ENCODE results near the gene CAV3.
"Not testable (repeated sequence)": the region's sequence is repeated elsewhere in the genome, so short reads cannot be mapped to it uniquely, and the experiment has no call there.

Gene CAV3

DNA sequence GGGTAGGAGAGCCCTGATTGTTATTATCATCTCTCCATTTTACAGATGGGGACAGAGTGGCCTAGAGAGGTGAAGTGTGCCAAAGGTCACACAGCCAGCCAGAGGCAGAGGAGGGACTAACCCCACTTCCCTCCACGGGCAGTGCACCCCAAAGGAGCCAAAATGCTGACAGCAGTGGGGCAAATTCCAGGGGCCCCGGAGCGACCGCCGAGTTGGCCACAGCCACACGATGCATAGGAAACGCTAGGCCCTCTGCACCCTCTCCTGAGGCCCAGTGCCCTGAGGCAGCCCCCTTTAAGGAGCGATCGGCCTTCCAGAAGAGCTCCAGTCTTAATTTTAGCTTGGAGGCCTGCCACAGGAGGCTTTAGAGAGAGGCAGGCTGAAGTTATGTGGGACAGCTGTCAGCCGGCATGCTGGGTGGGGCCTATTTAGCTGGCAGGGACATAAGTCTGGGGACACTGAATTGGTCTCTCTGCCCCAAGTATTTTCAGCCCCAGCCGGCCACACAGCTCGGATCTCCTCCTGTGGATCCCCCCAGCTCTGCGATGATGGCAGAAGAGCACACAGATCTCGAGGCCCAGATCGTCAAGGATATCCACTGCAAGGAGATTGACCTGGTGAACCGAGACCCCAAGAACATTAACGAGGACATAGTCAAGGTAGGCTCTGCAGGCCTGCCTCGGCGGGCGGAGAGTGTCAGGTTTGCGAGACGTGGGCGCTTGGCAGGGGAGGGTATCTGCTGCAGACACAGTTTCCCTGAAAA lies at the start of gene CAV3:
Gene CAV3, plus strand, starts transcription at position 471 of the 763 bp plus-strand sequence. Its CDS starts 75 bp downstream, at position 546.
- DNase-seq, result peak; percentile 60

DNA sequence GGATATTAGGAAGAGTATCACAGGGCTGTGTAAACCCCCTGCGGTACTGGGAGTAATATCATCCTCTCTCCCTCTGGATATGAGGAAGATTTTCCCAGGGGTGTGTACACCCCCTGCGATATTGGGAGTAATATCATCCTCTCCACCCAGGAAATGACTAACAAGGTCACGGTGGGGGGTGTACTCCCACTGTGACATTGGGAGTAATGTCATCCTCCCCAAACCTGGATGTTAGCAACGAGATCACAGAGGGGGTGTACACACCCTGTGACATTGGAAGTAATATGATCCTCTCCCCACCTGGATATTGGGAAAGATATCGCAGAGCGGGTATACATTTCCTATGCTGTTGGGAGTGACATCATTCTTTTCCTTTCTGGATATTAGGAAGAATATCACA lies 48.6 kb upstream of the CAV3 start:
- not testable (repeated sequence) for DNase-seq

DNA sequence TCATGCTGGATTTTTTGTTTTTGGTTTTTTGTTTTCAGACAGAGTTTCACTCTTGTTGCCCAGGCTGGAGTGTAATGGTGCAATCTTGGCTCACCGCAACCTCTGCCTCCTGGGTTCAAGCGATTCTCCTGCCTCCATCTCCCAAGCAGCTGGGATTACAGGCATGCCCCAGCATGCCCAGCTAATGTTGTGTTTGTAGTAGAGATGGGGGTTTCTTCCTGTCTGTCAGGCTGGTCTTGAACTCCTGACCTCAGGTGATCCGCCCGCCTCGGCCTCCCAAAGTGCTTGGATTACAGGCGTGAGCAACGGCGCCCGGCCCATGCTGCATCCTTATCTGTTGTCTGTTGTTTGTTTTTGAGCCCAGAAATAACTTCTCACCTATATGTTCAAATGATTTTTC lies 42.3 kb upstream of the CAV3 start:
- DNase-seq, result not testable (repeated sequence)

DNA sequence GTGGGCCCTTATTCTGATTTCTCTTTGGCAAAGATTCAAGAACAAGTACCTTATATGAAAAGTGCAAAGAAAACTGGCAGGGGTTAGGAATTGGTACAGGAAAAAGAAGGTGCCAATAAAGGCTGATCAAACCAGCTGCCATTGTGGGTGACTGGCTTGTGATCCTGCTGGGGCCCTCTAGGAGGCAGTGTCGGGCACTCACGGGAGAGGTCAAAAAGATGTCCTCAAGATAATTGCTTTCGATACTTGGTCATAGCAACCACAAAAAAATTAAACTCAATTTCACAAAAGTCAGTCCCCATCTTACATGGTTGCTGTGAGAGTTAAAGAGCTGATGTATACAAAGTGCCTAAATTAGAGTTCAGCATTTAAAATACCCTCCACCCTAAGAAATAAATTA lies 31.0 kb upstream of the CAV3 start:
- DNase-seq, result no peak

DNA sequence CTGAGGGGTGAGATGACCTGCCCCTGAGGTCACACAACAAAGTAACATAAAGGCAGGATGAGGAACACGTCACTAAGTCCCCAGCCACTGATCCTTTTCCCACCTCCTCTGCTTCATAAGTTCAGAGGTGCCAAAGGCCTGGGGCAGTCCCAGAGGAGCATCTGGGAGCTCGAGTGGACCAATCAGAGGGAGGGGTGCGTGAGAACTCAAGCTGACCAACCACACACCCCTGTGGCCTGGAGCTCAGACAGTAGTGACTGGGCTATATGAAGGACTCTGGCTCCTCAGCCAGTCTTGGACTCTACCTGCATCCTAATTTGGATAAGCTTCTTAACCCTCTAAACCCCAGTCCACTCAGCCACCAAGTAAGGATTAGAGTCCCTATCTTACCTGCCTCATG lies 28.0 kb upstream of the CAV3 start:
- DNase-seq, result no peak

DNA sequence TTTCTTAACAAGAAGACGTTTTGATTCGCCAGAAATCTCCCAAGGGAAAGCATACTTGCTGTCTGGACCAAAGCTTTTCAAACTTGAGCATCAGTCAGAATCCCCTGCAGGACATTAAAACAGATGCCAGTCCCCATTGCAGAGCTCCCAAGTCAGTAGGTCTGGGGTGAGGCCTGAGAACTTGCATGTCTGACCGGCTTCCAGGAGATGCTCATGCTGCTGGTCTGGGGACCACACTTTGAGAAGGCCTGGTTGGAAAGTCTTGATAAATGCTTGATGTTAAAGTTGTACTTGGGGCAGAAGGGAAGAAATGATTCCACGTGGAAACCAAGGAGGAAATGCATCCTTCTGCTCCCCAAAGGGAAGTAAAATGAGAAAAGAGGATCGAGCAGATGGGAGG lies 24.3 kb upstream of the CAV3 start:
- DNase-seq, result no peak

DNA sequence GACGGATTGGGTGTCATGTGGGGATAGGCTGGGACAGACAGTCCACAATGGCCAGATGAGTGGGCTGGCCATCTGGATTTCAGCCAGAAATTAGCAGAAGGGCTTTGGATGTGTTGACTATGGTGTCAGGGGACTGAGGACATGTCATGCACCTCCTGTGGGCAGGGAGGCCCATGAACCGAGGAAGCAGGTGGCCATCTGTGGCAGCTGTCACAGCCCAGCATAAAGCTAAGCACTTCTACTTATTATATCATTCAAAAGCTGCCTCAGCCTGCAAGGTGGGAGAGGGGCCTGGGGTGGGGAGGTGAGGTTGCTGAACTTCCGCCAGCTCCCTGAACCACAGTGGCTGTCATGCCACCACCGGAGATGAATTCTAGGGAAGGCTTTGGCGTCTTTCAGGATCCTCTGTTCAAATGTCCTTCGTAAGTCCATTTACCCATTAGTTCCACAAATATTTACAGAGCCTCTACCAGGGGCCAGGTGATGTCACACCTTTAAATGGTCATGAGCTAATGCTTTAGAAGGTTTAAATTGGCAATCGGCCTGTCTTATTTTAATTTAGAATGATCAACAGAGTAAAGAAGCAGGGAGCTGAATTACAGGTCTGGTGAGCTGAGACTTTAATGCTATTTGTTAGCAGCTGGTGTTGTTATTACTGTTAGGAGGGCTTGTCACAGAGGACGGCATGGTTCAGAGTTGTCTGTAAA lies 23.6 kb upstream of the CAV3 start:
- no peak for DNase-seq

DNA sequence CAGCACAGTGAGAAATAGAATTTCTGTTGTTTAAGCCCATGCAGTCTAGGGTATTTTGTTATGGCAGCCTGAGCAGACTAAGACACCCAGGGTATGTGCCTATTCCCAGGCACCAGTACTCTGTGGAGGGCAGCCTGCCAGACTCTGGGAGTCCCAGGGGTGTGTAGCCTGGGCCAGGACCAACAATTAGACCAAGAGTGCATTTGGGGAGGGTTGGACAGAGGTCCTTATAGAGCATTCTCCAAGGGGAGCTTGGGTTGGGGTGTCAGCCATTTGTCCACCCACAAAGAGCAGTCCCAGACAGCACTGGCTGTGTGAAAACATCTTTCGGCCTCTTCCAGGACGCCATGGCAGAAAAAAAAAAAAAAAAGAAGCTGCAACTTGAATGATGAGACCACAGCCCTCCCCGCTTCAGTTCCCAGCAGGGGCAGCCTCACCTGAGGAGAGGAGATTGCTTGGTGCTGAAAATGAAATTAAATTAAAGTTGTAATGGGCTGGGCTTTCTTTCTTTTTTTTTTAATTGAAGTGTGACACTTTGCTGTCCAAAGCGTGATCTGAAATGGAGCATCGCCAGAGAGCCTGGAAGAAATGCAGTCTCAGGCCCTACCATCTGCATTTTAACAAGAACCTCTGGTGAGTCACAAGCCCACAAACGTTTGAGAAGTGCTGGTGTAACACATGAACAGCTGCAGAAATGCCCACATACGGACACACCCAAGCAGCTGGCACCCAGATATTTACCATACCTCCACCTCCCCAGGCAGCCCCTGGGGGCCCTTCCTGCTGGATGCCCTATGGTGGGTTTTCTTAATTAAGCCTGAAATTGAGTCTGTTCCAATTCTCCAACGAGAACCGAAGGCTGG lies 21.3 kb upstream of the CAV3 start:
- no peak for DNase-seq

DNA sequence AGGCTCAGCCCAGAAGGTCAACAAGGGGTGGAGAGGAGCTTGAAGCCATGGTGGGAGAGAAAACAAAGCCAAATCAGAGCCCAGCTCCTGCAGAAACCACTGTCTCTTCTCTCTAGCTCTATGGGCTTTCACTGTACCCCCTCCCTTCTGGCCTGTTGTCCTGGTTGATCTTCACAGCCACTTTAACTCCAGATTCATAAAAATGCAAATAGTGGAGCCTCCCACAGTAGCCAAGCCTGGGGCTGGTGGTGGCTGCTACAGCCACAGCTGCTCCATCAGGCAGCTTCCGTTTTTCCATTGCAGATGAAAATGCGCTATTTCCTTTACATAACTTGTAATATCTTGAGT lies 20.7 kb upstream of the CAV3 start:
- DNase-seq, result no peak

DNA sequence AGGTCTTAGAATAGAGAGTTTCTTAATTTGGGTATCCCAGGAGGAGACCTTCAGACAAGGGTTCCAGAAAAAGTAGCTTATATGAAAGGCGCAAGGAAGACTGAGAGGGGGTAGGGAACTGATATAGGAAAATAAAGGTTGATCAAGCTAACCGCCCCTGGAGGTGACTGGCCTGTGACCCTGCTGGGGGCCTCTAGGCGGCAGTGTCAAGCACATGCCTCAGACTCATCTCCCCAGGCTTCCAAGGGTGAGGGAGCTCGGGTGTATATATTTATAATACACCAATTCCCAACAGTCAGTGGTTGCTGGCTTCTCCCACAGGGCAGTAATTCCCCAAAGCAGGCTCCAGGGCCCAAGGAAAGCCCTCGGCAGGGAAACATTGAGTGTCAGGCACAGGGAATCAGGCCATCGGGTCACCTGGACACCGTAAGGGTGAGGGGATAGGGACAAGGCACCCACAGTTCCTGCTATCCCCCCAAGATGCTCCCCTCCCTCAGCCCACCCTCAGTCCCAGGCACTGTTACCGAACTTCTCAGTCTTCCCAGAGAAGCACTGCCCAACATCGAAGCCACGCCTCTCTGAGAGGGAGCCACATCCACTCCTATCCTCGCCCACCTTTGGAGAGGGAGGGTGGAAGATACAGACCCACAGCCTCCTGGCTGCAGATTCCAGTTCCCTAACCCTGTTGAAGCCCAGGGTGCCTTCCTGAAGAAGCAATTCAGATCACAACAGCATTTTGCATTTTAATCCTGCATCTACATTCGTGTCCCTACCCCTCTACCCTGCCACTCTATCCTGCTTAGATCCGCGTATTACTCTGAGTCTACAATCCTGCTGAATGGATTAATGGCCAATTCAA lies 19.5 kb upstream of the CAV3 start:
- DNase-seq, result no peak

DNA sequence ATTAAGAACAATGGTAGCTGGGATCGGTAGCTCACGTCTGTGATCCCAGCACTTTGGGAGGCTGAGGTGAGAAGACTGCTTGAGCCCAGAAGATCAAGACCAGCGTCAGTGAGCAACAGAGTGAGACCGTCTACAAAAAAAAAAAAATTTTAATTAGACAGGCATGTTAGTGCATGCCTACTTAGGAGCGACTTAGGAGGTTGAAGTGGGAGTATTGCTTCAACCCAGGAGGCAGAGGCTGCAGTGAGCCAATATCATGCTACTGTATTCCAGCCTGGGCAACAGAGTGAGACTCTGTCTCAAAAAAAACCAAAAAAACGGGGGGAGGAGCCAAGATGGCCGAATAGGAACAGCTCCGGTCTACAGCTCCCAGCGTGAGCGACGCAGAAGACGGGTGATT lies 17.8 kb upstream of the CAV3 start:
- not testable (repeated sequence) for DNase-seq

DNA sequence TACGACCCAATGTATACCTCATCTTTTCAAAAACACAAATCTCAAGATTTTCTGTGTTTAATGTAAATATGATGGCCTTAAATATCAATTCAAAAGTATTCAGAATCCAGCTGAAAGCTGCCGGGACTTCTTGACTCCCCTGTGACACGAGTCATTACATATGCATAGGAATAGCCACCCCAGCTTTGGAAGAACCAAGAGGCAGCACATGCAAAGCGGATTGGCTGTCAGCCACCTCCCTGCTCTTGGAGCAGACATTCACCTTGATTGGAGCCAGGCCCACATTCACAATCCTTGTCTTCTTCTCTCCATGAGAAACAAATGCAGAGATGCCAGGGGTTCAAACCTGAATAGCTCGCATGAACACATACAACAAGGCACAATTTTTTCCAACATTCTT lies 10.8 kb upstream of the CAV3 start:
- no peak for DNase-seq

DNA sequence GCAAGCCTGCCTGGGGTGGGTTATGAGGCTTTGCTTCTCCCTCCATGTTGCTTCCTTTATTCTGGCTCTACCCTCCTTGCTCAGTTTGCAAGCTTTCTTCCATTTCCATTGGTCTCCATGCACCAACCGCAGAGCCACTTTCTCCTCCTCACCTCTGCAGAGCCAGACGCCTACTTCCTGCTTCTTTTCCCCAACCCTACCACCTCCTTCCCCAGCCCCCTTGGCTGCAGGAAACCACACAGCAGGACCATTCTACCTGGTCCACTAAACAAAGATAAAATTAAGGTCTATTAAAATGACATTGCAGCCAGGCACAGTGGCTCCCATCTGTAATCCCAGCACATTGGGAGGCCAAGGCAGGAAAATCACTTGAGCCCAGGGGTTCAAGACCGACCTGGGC lies 10.0 kb upstream of the CAV3 start:
- DNase-seq, result no peak

DNA sequence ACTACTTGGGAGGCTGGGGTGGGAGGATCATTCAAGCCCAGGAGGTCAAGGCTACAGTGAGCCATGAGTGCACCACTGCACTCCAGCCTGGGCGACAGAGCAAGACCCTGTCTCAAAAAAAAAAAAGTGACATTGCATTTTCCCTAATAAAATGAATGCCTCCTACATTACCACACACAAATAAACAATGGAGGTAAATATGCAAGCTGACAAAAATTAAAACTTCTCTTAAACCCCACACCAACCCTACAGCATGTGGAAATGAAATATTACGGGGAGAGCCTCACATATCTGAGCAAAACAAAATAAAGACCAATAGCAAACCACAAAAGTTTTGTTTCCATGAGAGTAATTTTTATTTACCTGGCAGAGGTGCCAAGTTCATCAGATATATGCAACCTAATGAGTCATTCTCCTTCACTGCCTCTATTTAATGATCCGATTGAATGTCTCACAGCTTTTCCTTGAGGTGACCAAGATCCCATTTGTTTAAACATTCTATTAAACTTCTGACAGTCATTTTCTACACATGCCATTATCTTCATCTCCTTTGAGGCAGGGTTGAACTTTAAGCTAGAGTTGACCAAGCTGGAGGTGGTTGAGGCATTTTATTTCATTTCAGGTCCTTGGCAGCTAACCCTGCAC lies 9.4 kb upstream of the CAV3 start:
- no peak for DNase-seq

DNA sequence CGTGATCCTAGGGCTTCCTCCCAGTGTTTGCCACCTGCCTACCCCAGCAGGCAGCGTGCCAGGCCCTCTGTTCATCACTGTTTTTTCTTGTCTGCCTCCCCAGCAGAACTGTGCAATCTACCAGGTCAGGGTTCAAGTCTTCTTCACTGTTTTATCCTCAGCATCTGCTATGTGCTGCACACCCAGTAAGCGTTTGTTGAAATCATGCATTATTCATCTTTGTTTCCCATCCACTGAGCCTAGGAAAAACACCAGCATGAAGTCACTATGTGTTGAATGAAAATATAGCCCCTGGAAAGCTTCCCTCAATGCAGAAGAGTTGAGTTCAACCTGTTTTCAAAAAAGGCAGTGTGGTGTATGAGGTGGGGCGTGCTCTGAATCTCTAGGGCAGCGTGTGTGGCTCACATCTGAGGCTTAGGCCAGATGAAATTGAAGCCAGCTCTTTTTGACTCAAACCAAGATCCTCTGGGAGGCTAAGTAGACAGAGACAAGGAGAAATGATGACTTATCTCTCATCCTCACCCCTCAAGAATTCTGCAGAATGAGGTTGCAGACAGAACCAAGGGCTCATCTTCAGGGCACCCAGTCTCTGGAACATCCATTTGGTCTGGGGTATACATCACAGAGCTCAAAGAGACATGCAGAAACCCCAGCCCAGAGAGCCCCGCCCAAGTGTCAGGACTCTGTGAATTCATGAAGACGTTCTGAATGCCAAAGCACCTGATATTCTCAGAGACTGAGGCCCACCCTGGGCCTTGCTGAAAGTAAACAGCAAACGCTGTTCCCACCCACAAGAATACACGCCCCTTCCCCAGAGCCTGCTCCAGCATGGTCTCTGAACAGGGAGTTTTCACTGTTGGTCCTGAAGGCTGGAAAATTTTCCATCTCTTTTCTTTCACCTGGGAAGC lies 5.7 kb upstream of the CAV3 start:
- DNase-seq, result no peak

DNA sequence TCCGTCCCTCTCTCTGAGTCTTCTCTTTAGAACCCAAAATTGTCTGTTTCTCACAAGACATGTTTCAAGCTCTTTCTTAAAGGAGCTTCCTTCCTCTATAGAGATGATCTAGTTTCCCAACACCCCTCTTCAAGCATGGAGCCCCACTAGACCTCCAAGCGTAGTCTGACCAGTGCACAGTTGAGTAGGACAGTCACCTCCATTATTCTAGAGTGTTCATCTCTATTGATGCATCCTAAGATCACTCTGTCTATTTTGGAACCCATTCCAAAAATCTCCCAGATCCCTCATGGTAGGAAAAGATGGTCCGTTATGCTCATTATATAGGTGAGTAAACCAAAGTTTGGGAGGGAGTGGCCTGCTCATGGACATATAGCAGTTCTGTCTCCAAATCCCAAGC lies 4.1 kb upstream of the CAV3 start:
- DNase-seq, result no peak

DNA sequence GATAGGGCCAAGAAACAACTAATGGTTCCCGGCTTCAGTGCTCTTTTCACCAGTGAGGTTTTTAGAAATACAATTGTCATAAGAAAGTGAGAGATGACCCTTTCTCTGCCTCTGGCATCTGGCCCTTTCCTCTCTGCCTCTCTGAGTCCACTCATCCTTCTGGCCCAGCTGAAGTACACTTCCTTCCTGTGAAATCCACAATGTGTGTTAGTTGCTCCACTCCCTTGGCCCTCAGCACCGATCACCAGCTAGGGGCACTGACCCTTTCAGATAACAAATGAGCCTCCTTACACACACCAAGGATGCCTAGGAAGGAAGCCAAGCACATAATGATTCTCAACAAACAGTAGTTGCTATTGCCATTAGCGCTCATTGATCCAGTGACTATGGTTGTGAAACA lies 2.9 kb upstream of the CAV3 start:
- no peak for DNase-seq

DNA sequence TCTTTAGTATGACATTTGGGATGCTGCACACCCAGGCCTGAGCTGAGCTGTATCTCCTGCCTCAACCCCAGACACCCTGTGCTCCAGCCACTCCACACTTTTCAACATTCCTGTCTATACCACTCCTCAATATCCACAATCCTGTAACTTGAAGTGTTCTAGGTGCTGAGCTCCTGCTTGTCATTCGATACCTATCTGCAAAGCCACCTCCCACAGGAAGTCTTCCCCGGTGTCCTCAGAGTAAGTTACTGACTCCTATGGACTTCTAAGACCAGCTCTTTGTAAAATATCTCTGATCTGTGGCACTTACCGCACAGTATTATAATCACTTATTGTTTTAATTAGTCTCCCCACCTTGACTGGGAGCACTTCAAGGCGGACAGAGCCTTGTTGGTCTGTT lies 1.2 kb upstream of the CAV3 start:
- DNase-seq, result no peak

DNA sequence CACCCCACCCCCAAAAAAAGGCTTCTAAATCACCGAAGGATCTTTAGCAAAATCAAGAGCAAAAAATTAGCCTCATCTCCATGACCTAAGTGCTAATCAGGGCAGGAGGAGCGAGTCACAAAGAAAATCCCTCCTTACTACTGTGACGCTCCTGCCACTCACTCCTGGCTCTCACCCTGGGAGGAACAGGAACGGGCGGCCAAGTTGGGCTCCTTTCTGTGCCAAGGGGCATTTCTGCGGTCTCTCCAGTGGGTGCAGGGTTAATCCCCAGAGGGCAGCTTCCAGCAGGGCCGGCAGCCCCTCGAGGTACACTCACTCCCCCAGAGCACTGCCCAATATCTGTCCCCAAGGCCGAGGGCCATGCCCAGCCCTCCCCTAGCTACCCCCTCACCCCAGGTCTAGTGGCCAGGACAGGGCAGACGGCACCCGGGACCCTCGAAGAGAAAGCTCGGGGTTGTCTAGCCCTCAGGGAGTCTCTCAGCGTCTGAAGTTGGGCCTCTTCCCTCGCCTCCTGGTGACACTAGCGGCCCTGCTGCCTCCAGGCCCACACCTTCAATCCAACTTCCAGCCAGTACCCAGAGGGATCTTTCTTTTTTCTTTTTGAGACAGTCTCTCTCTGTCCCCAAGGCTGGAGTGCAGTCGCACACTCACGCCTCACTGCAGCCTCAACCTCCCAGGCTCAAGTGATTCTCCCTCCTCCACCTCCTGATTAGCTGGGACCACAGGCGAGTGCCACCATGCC lies 706 bp downstream of the CAV3 start:
- DNase-seq, result no peak

DNA sequence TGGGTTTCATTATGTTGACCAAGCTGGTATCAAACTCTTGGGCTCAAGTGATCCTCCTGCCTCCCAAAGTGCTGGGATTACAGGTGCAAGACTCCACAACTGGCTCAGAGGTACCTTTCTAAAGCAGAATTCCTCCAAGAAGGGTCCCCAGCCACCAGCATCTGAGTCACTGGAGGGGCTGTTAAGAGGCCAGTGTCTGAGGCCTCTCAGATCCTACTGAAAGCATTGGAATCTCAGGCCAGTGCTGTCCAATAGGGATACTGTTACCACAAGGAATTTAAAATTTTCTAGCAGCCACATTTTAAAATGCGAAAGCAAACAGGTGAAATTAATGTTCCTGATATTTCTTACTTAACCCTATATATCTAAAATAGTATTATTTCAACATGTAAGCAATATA lies 1.3 kb downstream of the CAV3 start:
- DNase-seq, result no peak

Data from eye (tissue), 1 donor.